Measurements from ENCODE around the gene TPPP2.

GRCh38 chr14:21023817-21024584 lies 6.0 kb upstream of the TPPP2 start:
- TF ChIP-seq, protein P1, sequence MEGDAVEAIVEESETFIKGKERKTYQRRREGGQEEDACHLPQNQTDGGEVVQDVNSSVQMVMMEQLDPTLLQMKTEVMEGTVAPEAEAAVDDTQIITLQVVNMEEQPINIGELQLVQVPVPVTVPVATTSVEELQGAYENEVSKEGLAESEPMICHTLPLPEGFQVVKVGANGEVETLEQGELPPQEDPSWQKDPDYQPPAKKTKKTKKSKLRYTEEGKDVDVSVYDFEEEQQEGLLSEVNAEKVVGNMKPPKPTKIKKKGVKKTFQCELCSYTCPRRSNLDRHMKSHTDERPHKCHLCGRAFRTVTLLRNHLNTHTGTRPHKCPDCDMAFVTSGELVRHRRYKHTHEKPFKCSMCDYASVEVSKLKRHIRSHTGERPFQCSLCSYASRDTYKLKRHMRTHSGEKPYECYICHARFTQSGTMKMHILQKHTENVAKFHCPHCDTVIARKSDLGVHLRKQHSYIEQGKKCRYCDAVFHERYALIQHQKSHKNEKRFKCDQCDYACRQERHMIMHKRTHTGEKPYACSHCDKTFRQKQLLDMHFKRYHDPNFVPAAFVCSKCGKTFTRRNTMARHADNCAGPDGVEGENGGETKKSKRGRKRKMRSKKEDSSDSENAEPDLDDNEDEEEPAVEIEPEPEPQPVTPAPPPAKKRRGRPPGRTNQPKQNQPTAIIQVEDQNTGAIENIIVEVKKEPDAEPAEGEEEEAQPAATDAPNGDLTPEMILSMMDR (IDR thresholded peaks at IDR 0.05): no peak
- no peak for TF ChIP-seq POLR2A (IDR thresholded peaks at IDR 0.05)
